Large intestine (tissue), 3 donors: Measurements from ENCODE around the gene FMOD. TPM values are rescaled to one million over a fixed set of nuclear protein-coding genes. Genes with fewer than 3 reads are reported as not detected.

ENCODE experiments used
- DNase-seq, 2 donors: peaks; one replicate each; pipeline versions ENCODE4 v3.0.0 to v3.0.0-alpha.2; 2013
- H3K27ac ChIP-seq: one replicate; pipeline ENCODE4 v1.5.1; 2013; ENCODE audit warnings: low read length
- H3K27me3 ChIP-seq: 2 replicates; pipeline ENCODE4 v1.6.1; 2013; ENCODE audit warnings: low read length; ENCODE audit not compliant: control insufficient read depth, insufficient read depth
- H3K36me3 ChIP-seq: 2 replicates; pipeline ENCODE4 v1.6.1; 2013; ENCODE audit warnings: low read length; ENCODE audit not compliant: control insufficient read depth, insufficient read depth
- H3K4me1 ChIP-seq: one replicate; pipeline ENCODE4 v1.6.1; 2013; ENCODE audit warnings: low read length; ENCODE audit not compliant: control insufficient read depth, insufficient read depth
- H3K4me3 ChIP-seq: one replicate; pipeline ENCODE4 v1.5.1; 2013; ENCODE audit warnings: low read length
- H3K9me3 ChIP-seq: one replicate; pipeline ENCODE4 v1.6.1; 2013; ENCODE audit warnings: mild to moderate bottlenecking, low read depth, low read length, moderate library complexity; ENCODE audit not compliant: control insufficient read depth
- WGBS: methylation state at CpG from one replicate; pipeline ENCODE4 v1.1.5; 2013; ENCODE audit warnings: low lambda C conversion rate; ENCODE audit not compliant: insufficient coverage; 5-methylcytosine and 5-hydroxymethylcytosine counted together
- polyA plus RNA-seq: library from polyadenylated mRNA; unstranded; fragments of 120-200 nt; gene quantifications from one replicate; pipeline ENCODE4 v1.2.1, GENCODE V29; 2013

The FMOD gene
- polyA plus RNA-seq, 1 donor = 104 TPM

DNA sequence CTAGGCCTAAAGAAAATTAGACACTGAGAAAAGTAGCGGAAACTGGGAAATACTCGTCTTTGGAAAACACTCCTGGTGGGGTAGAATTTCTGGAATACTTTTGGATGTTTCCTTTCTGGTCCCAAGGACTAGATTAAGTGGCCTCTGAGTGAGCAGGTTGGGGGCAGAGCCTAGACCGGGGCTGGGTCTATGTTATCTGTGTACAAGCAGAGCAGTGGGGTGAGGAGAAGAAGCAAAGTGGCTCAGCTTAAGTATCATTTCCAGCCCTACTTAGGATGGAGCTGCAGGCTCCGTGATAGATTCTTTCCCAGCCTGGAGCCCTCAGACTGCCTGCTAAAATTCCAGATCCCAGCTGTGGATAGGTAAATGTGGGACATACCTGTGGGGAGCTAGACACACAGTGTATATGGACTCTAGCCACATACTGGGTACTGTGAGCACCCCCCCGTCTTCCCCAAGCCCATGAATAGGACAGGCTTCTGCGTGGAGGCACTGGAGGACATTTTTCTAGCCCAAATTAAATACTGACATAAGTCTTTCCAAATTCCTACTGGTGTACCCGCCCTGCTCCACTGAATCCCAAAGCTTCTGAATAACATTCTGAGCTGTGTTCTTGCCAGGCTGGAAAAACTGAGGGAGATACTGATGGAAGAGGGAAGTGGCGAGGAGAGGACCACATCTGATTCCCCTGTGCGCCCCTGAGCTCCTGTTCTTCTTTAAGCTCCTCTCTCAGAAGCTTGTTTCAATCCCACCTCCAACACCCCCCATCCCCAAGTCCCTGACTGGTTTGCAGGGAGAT, 6.8 kb downstream of the FMOD start:
- no peak overlapping the region for H3K4me3 ChIP-seq
- H3K4me1 ChIP-seq = peaks cover 34% of the 10 kb centered on the region
- H3K9me3 ChIP-seq = no peaks in the 10 kb centered on the region
- no peak for DNase-seq
- no peak overlapping the region for H3K27ac ChIP-seq
- H3K27me3 ChIP-seq = no peaks in the 10 kb centered on the region
- WGBS = no CpG with 5 or more reads among the region's 9 CpGs
- H3K36me3 ChIP-seq = peaks cover 22% of the 10 kb centered on the region

DNA sequence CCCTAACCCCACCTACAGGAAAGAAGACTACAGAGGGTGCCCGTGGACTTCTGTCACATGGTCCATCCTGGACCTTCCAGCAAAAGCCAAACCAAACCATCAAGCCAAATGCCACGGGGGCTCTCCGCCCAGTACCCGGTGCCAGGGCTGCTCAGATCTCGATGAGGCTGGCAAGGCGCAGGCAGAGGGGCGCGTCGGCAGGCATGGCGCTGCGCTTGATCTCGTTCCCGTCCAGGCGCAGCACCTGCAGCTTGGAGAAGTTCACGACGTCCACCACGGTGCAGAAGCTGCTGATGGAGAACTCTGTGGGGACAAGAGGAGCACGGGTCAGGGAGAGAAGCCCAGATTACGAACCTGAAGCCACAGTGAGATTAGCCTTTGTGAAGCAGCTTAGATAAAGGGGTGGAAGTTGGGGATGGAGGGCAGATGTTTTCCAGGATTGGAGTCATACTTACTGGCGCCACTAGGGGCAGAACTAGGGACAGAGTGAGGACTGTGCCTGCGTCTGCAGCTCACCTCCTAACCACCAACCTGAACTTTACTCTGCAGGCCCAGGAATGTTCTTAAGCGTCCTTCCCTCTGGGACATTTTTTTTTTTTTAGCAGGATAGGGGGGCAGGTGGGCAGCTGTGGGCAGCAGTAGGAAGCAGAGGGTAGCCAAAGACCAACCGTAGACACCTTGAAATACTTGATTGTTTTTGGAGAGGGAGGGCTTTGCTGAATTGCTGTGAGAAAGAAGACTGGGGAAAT, 8.6 kb downstream of the FMOD start:
- peaks cover 16% of the 10 kb centered on the region for H3K36me3 ChIP-seq
- no peaks in the 10 kb centered on the region for H3K9me3 ChIP-seq
- no peaks in the 10 kb centered on the region for H3K27me3 ChIP-seq
- peak; percentile 75 to 78 for DNase-seq
- peak overlapping the region; percentile 42 for H3K27ac ChIP-seq
- no peak overlapping the region for H3K4me3 ChIP-seq
- H3K4me1 ChIP-seq = peaks cover 35% of the 10 kb centered on the region
- WGBS = no CpG with 5 or more reads among the region's 23 CpGs

DNA sequence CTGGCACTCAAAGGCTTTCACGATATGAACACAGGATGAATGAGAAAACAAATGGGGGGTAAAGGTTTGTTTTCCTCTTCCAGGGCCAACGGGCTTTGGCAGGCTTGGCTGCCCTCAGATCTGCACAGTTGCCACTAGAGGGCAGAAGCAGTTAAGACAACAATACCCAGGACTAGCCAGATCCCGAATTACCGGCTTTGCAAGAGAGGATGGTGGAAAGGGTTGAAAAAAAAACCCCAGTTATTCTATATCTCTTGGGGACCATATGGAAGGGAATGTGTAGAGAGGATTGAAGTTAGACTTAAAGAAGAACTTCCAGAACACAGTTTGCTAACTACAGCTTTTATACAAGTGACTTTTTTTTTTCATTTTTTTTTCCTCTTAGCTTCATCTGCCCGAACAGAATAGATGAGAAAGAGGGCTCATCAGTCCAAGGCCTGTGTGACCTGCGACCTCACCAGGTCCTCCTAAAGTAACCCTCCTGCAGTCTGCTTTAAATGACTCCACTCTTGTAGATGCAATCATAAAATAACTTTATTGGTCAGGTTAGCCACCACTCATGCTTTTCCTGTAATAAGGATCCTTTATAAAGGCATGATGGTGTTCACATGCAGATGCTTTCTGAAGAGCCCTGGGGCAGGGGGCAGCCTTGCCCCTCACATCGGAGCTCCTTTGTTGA, 10.7 kb downstream of the FMOD start:
- H3K9me3 ChIP-seq = no peaks in the 10 kb centered on the region
- peaks cover 7% of the 10 kb centered on the region for H3K36me3 ChIP-seq
- H3K4me1 ChIP-seq = peaks cover 35% of the 10 kb centered on the region
- no peaks in the 10 kb centered on the region for H3K27me3 ChIP-seq
- no peak overlapping the region for H3K4me3 ChIP-seq
- peak overlapping the region; percentile 14 for H3K27ac ChIP-seq
- no CpG with 5 or more reads among the region's 7 CpGs for WGBS
- DNase-seq = peak; percentile 80 to 81

DNA sequence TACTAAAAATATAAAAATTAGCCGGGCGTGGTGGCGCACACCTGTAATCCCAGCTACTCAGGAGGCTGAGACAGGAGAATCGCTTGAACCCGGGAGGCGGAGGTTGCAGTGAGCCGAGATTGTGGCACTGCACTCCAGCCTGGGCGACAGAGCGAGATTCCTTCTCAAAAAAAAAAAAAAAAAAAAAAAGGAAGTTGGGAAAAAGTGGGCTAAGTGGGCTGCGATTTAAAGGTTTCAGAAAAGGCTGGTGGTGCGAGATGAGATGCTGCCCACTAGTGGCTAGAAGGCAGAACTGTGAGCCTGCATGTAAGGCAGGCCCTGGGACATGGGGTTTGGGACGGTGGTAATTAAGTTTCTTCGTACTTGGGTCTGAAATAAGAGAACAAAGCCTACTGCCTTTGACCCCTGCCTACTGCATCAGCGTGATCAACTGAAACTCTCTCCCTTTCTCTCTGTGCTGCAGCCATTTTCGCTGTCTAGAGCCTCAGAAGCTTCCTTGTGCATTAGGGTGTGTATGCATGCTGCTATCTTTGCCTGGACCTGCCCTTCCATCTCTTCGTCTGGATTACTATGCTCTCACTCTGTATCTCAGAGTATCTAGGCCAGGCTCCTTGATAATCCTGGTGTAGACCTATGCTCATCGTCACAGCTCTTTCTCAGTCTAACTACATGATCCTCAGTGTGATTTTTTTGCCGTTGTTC, 12.4 kb downstream of the FMOD start:
- WGBS = 90% methylated on average over 2 of the region's 18 CpGs
- Histone ChIP-seq H3K4me1 (peaks cover 35% of the 10 kb centered on the region), H3K27ac (peak overlapping the region; percentile 3), H3K27me3 (no peaks in the 10 kb centered on the region), H3K36me3 (peaks cover 7% of the 10 kb centered on the region), H3K4me3 (no peak overlapping the region), H3K9me3 (no peaks in the 10 kb centered on the region)
- DNase-seq = peak in 1 of 2 donors; percentile 67

DNA sequence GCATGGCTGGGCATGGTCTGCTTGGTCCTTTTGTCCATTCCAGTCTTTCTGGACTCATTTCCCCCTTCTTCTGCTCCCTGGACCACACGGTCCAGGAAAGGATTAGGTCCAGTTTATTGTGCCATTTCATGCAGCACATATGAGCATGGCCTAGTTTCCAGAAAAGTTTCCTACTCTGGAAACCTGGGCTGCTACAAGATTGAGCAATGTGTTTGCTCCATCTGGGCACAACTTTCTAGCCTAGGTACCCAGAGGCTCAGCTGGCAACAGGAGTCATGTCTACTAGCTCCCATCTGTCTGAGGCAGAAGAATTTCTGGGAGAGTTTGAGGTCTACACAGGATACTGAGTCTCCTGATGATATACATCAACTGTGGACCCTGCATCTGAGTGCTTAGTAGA, 14.8 kb downstream of the FMOD start:
- Histone ChIP-seq H3K36me3 (peaks cover 5% of the 10 kb centered on the region), H3K4me3 (no peak overlapping the region), H3K9me3 (no peaks in the 10 kb centered on the region), H3K27me3 (no peaks in the 10 kb centered on the region), H3K27ac (no peak overlapping the region), H3K4me1 (peaks cover 21% of the 10 kb centered on the region)
- no peak for DNase-seq
- no CpG with 5 or more reads among the region's 1 CpG for WGBS

DNA sequence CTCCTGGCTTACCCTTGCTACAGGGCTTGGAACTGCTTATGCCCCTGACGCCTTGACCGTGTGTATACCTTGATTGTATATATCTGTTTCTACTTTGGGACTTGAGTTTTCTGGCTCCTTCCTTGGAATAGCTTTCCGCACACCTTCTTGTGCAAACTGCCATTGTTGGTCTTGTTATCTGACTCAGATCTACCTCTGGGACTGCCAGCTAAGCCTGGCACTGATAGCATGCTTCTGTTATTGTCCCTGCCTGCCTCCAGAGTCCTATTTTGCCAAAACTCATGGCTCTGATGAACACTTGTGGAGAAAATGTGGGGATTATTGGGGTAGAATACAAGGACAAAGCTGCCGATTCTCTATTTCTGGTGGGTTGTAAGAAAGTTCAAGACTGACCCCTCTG, 15.4 kb downstream of the FMOD start:
- Histone ChIP-seq H3K27me3 (no peaks in the 10 kb centered on the region), H3K4me3 (no peak overlapping the region), H3K4me1 (peaks cover 19% of the 10 kb centered on the region), H3K9me3 (no peaks in the 10 kb centered on the region), H3K27ac (no peak overlapping the region), H3K36me3 (peaks cover under 1% of the 10 kb centered on the region)
- no peak for DNase-seq
- WGBS = no CpG with 5 or more reads among the region's 4 CpGs

DNA sequence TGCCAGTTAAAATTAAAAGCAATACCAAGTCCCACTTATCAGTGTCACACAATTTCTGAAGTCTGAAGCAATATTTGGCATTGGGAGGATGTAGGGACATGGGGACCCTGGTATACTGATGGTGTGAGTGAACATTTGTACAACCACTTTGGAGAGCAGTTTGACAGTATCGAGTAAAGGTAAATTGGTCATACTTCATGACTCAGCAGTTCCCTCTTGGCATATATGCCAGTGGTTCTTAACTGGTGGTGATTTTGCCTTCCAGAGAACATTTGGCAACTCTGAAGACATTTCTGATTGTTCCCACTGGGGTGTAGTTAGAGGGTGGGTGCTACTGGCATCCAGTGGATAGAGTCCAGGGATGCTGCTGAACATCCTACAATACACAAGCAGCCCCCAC, 19.7 kb downstream of the FMOD start:
- peaks cover 13% of the 10 kb centered on the region for H3K4me1 ChIP-seq
- H3K27me3 ChIP-seq = no peaks in the 10 kb centered on the region
- H3K4me3 ChIP-seq = no peak overlapping the region
- no CpG with 5 or more reads among the region's 1 CpG for WGBS
- no peak for DNase-seq
- H3K36me3 ChIP-seq = no peaks in the 10 kb centered on the region
- no peaks in the 10 kb centered on the region for H3K9me3 ChIP-seq
- H3K27ac ChIP-seq = no peak overlapping the region

GRCh38 chr1:203328714-203329122, 22.2 kb downstream of the FMOD start:
- WGBS = no CpG with 5 or more reads among the region's 7 CpGs
- Histone ChIP-seq H3K36me3 (no peaks in the 10 kb centered on the region), H3K27me3 (no peaks in the 10 kb centered on the region), H3K4me1 (peaks cover 38% of the 10 kb centered on the region), H3K9me3 (no peaks in the 10 kb centered on the region), H3K4me3 (no peak overlapping the region), H3K27ac (no peak overlapping the region)
- DNase-seq = no peak

DNA sequence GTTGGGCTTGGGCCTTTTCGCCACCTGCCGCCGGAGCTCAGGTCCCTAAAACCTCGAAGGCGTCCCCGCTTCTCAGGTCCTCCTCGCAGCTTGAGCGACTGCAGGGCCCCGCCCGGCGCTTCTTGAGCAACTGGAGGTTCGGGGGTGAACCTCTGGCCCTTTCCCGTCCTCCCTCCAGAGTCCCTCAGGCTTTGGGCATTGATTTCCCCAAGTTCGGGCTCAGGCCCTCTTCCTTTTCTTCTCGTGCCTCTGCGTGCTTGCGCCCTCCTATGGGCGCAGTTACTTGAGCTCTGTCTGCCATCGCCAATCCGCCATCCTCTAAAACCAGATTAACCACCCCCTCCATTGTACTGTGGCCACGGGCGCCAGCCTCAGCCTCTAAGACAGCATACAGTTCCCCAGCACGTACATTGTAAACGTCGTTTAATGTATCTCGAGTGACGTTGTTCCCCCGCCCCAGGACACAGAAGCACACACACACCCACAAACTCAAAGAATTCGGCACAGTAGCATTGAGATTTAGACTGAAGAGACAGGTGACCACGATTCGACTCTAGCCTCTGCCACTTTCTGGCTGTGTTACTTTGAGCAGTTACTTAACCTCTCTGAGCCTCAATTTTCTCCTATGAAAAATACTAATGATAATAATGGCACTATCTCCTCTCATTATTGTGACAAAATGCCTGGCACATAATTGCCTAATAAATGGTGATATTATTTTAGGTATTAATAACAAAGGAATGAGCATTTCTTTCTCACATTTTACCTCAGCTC, 23.1 kb downstream of the FMOD start:
- H3K4me3 ChIP-seq = peak overlapping the region; percentile 51
- H3K9me3 ChIP-seq = no peaks in the 10 kb centered on the region
- H3K27ac ChIP-seq = peak overlapping the region; percentile 95
- peaks cover 47% of the 10 kb centered on the region for H3K4me1 ChIP-seq
- no peaks in the 10 kb centered on the region for H3K27me3 ChIP-seq
- DNase-seq = no peak
- WGBS = no CpG with 5 or more reads among the region's 31 CpGs
- H3K36me3 ChIP-seq = no peaks in the 10 kb centered on the region
